G401 (cell line): ENCODE data around the gene CD8B. TPM values are rescaled to one million over a fixed set of nuclear protein-coding genes. Genes with fewer than 3 reads are reported as not detected.
A peak's percentile ranks its signal among the peaks of the same experiment; 100 is the strongest.
"Not testable (repeated sequence)": the region's sequence is repeated elsewhere in the genome, so short reads cannot be mapped to it uniquely, and the experiment has no call there.

Experiments
- DNase-seq: peaks from one replicate; pipeline ENCODE4 v3.0.0-alpha.2; 2015; ENCODE audit warnings: low spot score
- in situ Hi-C: cut with HindIII; loops from 2 replicates; pipeline ENCODE4 v1.10.0; 2016; ENCODE audit warnings: low sequenced_read_pairs, mixed read lengths
- total RNA-seq: library from RNA; depleted of rRNA; stranded (reverse); fragments of >200 nt; shearing (Covaris generic); gene quantifications from 2 replicates; pipeline ENCODE4 v1.2.3, GENCODE V29; 2014

Gene CD8B
- total RNA-seq, 1 experiment from 2014 or later = not detected

- in situ Hi-C loops, DNase-seq: not testable (repeated sequence)
Measured at GRCh38 chr2:86839455-86839854, 22.2 kb downstream of the CD8B start.

GRCh38 chr2:86837714-86838113, 24.0 kb downstream of the CD8B start:
- DNase-seq, in situ Hi-C loops: not testable (repeated sequence)

- DNase-seq, in situ Hi-C loops: not testable (repeated sequence)
Measured at GRCh38 chr2:86836915-86837695, 24.6 kb downstream of the CD8B start.

GRCh38 chr2:86835548-86835889, 26.2 kb downstream of the CD8B start:
- DNase-seq, in situ Hi-C loops: not testable (repeated sequence)

- in situ Hi-C loops = no loop called here
- no peak for DNase-seq
Measured at GRCh38 chr2:86833315-86833714, 28.4 kb downstream of the CD8B start.

- DNase-seq = no peak
- in situ Hi-C loops = no loop called here
Measured at GRCh38 chr2:86832334-86833096, 29.2 kb downstream of the CD8B start.

GRCh38 chr2:86831537-86831936, 30.1 kb downstream of the CD8B start:
- in situ Hi-C loops = no loop called here
- no peak for DNase-seq

- in situ Hi-C loops = no loop called here
- no peak for DNase-seq
Measured at GRCh38 chr2:86826951-86827350, 34.7 kb downstream of the CD8B start.

- in situ Hi-C loops = no loop called here
- DNase-seq = no peak
Measured at GRCh38 chr2:86825693-86826381, 35.8 kb downstream of the CD8B start.

GRCh38 chr2:86825036-86825692, 36.5 kb downstream of the CD8B start:
- in situ Hi-C loops = no loop called here
- DNase-seq = no peak

GRCh38 chr2:86822668-86823345, 38.9 kb downstream of the CD8B start:
- in situ Hi-C loops = no loop called here
- DNase-seq = no peak

GRCh38 chr2:86821842-86822241, 39.8 kb downstream of the CD8B start:
- in situ Hi-C loops = no loop called here
- no peak for DNase-seq

- DNase-seq = no peak
- in situ Hi-C loops = no loop called here
Measured at GRCh38 chr2:86821306-86821705, 40.4 kb downstream of the CD8B start.

GRCh38 chr2:86818957-86819356, 42.7 kb downstream of the CD8B start:
- in situ Hi-C loops = no loop called here
- DNase-seq = no peak

- in situ Hi-C loops = no loop called here
- DNase-seq = no peak
Measured at GRCh38 chr2:86818114-86818801, 43.4 kb downstream of the CD8B start.

- in situ Hi-C loops = no loop called here
- no peak for DNase-seq
Measured at GRCh38 chr2:86815611-86816010, 46.1 kb downstream of the CD8B start.

- peak; percentile 52 for DNase-seq
- in situ Hi-C loops = no loop called here
Measured at GRCh38 chr2:86809481-86810121, 52.1 kb downstream of the CD8B start.
